Ovary (tissue), 9 donors: Measurements from ENCODE around the gene SSC4D. TPM values are rescaled to one million over a fixed set of nuclear protein-coding genes. Genes with fewer than 3 reads are reported as not detected.

Experiments
- DNase-seq, 5 donors: peaks; one replicate each; pipeline ENCODE4 v3.0.0-alpha.2; 2019 to 2020
- H3K27ac ChIP-seq, 2 donors: fragments of 200-600 bp; one replicate each; pipeline versions ENCODE4 v1.5.1 to v1.8.0; 2019 to 2022
- H3K27me3 ChIP-seq: fragments of 200-600 bp; one replicate; pipeline ENCODE4 v1.8.0; 2022
- H3K36me3 ChIP-seq: fragments of 200-600 bp; sonication (generic); one replicate; pipeline ENCODE4 v1.5.1; 2019
- H3K4me1 ChIP-seq: one replicate; pipeline ENCODE4 v1.8.1; 2013; ENCODE audit warnings: mild to moderate bottlenecking, moderate library complexity; ENCODE audit not compliant: insufficient read depth
- H3K4me3 ChIP-seq: fragments of 200-600 bp; sonication (generic); one replicate; pipeline ENCODE4 v1.5.1; 2017
- H3K9me3 ChIP-seq, 2 donors: fragments of 200-600 bp in 1 of 2; sonication (generic) in 1 of 2; one replicate each; pipeline versions ENCODE4 v1.5.1 to v1.8.1; 2013 to 2019; ENCODE audit warnings: mild to moderate bottlenecking in 1 of 2, moderate library complexity in 1 of 2
- EP300 ChIP-seq: sonication (generic); formaldehyde crosslinking; IDR thresholded peaks from one replicate; pipeline ENCODE4 v1.6.1; 2017; ENCODE audit warnings: antibody characterized with exemption
- POLR2A ChIP-seq: fragments of 450-650 bp; IDR thresholded peaks from one replicate; pipeline ENCODE4 v1.6.1; 2017; ENCODE audit warnings: antibody characterized with exemption, mild to moderate bottlenecking, moderate library complexity
- WGBS, 3 donors: extraction: QIAGEN DNeasy Blood & Tissue Kit in 1 of 3; methylation state at CpG; one replicate each; pipeline versions ENCODE4 v1.1.5 to v1.1.7; 2013 to 2017; 5-methylcytosine and 5-hydroxymethylcytosine counted together
- intact Hi-C, 4 donors: fragments of 100-400 bp; cut with DNase I; formaldehyde crosslinking; loops; one replicate each; pipeline versions ENCODE4 v1.11.0 to v1.15.1; 2022 to 2023
- polyA plus RNA-seq, 2 donors: library from polyadenylated mRNA; stranded (reverse); fragments of 200-250 nt in 1 of 2; fragments of 350-450 nt in 1 of 2; fragmentation: Illumina TruSeq in 1 of 2; extraction: RNeasy Lipid Tissue Mini Kit (QIAGEN cat#74804) in 1 of 2; gene quantifications; one replicate each; pipeline ENCODE4 v1.2.3, GENCODE V29; 2013 to 2014
- total RNA-seq, 7 donors: library from RNA; depleted of rRNA in 2 of 7; stranded (reverse); fragments of >200 nt in 2 of 7; fragmentation: NEBNext Ultra II Directional in 3 of 7; extraction: Animal tissue kit (Norgen Biotek cat#: 25700) in 3 of 7; gene quantifications; one replicate each; pipeline versions ENCODE4 v1.1.0 to v1.2.4, GENCODE V29; 2016 to 2023
- TF ChIP-seq, protein P1 (sequence below), 3 donors: fragments of 450-650 bp in 2 of 3; fragments of 200-600 bp in 1 of 3; IDR thresholded peaks; one replicate each; pipeline versions ENCODE4 v1.5.1 to v1.8.0; 2016 to 2022; ENCODE audit warnings: antibody characterized with exemption in 3 of 3, mild to moderate bottlenecking in 1 of 3
- donor health status: DM: no; HTN: no; CAD: no; lungs with moderate emphysema.
- donor health status: DM: no; HTN: no; CAD: no.
- donor health status: Bipolar disorder and iron deficiency.
- donor health status: DM: yes; HTN: yes; CAD: no.
- donor health status: DM: no; HTN: no; CAD: no.
- donor health status: DM: yes; HTN: yes; CAD: no.

The SSC4D gene
- total and polyA plus RNA-seq, 9 donors, result 0.48 to 2.6 (median 1.0) TPM

DNA sequence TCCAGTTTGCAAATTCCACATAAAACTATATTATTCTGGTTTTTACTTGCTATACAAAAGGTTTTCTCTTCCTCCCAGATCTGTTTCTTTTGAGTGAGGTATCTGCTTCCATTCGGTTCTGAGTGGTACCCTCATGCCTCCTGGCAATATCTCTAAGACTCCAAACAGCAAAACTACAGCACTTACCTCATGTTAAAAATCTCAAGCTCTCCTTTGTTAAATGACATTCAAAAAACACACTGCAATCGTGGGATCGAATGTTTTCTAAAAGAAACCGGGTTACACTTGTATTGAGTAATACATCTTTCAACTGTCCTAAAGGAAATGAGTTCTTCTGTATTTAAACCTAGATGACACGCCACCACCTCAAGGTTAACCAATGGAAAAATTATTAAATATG, 61.8 kb downstream of the SSC4D start:
- WGBS, 3 donors, result 52 to 67% (median 58%) methylated on average over 5 of the region's 5 CpGs
- Histone ChIP-seq H3K27ac (no peak overlapping the region), H3K9me3 (no peaks in the 10 kb centered on the region), H3K27me3 (no peaks in the 10 kb centered on the region), H3K36me3 (no peaks in the 10 kb centered on the region), H3K4me3 (no peak overlapping the region), H3K4me1 (peaks cover 5% of the 10 kb centered on the region)
- intact Hi-C loops, result no loop called here
- TF ChIP-seq POLR2A, result no peak
- TF ChIP-seq, protein P1, sequence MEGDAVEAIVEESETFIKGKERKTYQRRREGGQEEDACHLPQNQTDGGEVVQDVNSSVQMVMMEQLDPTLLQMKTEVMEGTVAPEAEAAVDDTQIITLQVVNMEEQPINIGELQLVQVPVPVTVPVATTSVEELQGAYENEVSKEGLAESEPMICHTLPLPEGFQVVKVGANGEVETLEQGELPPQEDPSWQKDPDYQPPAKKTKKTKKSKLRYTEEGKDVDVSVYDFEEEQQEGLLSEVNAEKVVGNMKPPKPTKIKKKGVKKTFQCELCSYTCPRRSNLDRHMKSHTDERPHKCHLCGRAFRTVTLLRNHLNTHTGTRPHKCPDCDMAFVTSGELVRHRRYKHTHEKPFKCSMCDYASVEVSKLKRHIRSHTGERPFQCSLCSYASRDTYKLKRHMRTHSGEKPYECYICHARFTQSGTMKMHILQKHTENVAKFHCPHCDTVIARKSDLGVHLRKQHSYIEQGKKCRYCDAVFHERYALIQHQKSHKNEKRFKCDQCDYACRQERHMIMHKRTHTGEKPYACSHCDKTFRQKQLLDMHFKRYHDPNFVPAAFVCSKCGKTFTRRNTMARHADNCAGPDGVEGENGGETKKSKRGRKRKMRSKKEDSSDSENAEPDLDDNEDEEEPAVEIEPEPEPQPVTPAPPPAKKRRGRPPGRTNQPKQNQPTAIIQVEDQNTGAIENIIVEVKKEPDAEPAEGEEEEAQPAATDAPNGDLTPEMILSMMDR (IDR thresholded peaks at IDR 0.05), result no peak
- TF ChIP-seq EP300, result no peak
- DNase-seq, result no peak

DNA sequence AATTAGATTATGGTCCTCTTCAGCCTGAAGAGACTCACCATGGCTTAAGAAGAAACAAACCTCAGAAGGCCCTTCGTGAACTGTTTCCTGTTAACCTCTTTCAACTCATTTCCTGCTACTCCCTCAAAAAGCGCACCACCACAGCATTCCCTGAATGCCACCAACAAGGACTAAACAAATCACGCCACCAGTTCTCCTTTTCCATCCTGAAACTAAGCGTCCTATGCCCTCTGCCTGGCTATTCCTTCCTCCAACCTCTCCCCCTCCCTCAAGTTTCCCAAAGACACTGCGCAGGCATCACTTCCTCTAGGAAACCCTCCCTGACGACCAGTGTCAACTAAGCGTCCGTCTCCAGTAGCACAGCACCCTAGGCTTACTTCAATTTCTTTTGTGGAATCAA, 62.7 kb downstream of the SSC4D start:
- Histone ChIP-seq H3K4me1 (peaks cover 5% of the 10 kb centered on the region), H3K27ac (no peak overlapping the region), H3K9me3 (no peaks in the 10 kb centered on the region), H3K27me3 (no peaks in the 10 kb centered on the region), H3K4me3 (no peak overlapping the region), H3K36me3 (no peaks in the 10 kb centered on the region)
- 78 to 79% (median 79%) methylated on average over 8 of the region's 8 CpGs for WGBS, 3 donors
- DNase-seq, result no peak
- intact Hi-C loops, result no loop called here
- no peak for TF ChIP-seq POLR2A
- no peak for TF ChIP-seq EP300
- TF ChIP-seq, protein P1 (IDR thresholded peaks at IDR 0.05), result no peak

DNA sequence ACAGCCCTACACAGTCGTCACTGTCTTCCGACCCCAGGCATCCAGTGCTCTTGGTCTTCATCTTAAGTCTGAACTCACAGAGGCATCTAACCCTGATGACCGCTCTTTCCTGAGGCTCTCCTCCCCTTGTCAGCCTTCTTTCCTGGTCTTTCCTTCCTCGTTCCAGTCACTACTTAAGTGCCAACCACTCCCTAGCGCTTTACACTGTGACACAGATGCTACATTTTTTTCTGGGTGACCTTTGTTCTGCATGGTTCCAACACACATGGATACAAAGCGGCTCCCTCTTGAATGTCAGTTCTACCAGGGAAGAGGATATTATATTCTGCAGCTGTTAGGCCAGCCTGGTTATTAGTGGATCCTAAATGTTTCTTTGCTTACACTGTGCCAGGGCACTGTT, 63.4 kb downstream of the SSC4D start:
- no peak overlapping the region for H3K27ac ChIP-seq
- H3K4me3 ChIP-seq, result no peak overlapping the region
- no peaks in the 10 kb centered on the region for H3K36me3 ChIP-seq
- no peaks in the 10 kb centered on the region for H3K9me3 ChIP-seq
- peaks cover 6% of the 10 kb centered on the region for H3K4me1 ChIP-seq
- intact Hi-C loops, result no loop called here
- no peak for DNase-seq
- H3K27me3 ChIP-seq, result no peaks in the 10 kb centered on the region
- 89 to 91% (median 91%) methylated on average over 6 of the region's 6 CpGs for WGBS, 3 donors
- TF ChIP-seq, protein P1 (IDR thresholded peaks at IDR 0.05), result no peak
- no peak for TF ChIP-seq POLR2A
- no peak for TF ChIP-seq EP300

DNA sequence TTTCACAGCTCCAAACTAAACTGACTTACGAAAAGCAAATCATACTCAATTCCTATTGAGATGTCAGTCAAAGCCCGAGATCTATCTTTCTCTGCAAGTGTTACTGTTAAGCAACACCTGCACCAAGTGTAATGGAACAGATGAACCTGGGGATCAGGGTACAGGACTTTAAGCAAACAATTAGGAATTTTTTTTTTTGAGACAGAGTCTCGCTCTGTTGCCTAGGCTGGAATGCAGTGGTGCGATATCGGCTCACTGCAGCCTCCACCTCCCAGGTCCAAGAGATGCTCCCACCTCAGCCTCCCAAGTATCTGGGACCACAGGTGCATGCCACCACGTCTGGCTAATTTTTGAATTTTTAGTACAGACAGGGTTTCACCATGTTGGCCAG, 65.6 kb downstream of the SSC4D start:
- intact Hi-C loops, result no loop called here
- Histone ChIP-seq H3K27me3 (no peaks in the 10 kb centered on the region), H3K4me3 (no peak overlapping the region), H3K9me3 (no peaks in the 10 kb centered on the region), H3K36me3 (no peaks in the 10 kb centered on the region), H3K27ac (no peak overlapping the region), H3K4me1 (peaks cover 13% of the 10 kb centered on the region)
- no peak for DNase-seq
- TF ChIP-seq POLR2A (no peak), EP300 (no peak)
- TF ChIP-seq, protein P1 (IDR thresholded peaks at IDR 0.05), result no peak
- 94 to 96% (median 96%) methylated on average over 6 of the region's 6 CpGs for whole genome bisulfite sequencing, 3 donors
